HG03108 (cell line): ENCODE results near the gene RMND1.
"Not testable (repeated sequence)": the region's sequence is repeated elsewhere in the genome, so short reads cannot be mapped to it uniquely, and the experiment has no call there.

Experiments used
- ATAC-seq: cut with Tn5 transposase; IDR thresholded peaks from one replicate; pipeline ENCODE4 v1.9.1; 2021; ENCODE audit warnings: moderate library complexity; ENCODE audit not compliant: unreplicated experiment

RMND1 gene

GRCh38 chr6:151388997-151389617 lies 62.8 kb downstream of the RMND1 start:
- no peak for ATAC-seq

GRCh38 chr6:151388236-151388635 lies 63.7 kb downstream of the RMND1 start:
- ATAC-seq, result no peak

GRCh38 chr6:151387175-151387970 lies 64.6 kb downstream of the RMND1 start:
- ATAC-seq, result no peak

- no peak for ATAC-seq
Measured at GRCh38 chr6:151385177-151385576, 66.7 kb downstream of the RMND1 start.

DNA sequence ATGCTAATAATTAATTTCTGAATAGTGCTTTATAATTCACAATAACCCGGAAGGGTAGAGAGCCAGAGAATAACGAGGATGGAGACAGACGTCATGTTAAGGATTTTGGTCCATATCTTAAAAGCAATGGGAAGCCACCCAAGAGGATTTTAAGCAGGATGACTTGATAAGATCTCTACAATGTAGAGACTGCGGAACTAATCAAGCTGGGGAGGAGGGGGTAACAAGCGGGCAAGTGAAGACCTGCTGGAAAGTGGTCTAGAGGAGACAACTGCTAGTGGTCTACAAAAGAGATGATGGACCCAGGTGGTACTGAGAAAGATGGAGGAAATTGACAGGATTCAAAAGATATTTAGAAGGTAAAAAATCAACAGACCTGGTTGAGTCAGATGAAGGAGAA lies 67.8 kb downstream of the RMND1 start:
- no peak for ATAC-seq

DNA sequence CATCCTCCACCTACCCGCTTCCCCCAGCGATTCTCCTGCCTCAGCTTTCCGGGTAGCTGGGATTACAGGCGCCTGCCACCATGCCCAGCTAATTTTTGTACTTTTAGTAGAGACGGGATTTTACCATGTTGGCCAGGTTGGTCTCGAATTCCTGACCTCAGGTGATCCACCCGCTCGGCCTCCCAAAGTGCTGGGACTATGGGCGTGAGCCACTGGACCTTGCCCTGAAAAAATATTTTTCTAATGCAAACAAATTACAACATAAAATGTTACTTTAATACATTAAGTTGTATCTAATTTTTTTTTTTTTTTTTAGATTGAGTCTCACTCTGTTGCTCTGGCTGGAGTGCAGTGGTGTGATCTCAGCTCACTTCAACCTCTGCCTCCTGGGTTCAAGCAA lies 69.3 kb downstream of the RMND1 start:
- not testable (repeated sequence) for ATAC-seq

GRCh38 chr6:151381722-151382121 lies 70.2 kb downstream of the RMND1 start:
- no peak for ATAC-seq

GRCh38 chr6:151380848-151381205 lies 71.1 kb downstream of the RMND1 start:
- ATAC-seq, result no peak

- peak; percentile 44 for ATAC-seq
Measured at GRCh38 chr6:151379933-151380847, 71.7 kb downstream of the RMND1 start.

DNA sequence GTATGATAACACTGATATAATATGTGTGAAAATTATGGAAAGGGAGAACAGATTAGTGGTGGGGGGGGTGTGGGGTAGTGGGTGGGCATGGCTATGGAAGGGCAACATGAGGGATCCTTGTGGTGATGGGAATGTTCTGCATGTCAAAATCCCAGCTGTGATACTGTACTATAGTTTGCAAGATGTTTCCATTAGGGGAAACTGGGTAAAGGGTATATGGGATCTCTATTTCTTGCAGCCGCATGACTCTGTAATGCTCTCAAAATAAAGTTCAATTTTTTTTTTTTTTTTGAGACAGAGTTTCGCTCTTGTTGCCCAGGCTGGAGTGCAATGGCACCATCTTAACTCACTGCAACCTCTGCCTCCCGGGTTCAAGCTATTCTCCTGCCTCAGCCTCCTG lies 74.8 kb downstream of the RMND1 start:
- no peak for ATAC-seq

GRCh38 chr6:151376440-151376839 lies 75.5 kb downstream of the RMND1 start:
- ATAC-seq, result no peak

GRCh38 chr6:151375833-151376232 lies 76.1 kb downstream of the RMND1 start:
- no peak for ATAC-seq

GRCh38 chr6:151374036-151374683 lies 77.8 kb downstream of the RMND1 start:
- no peak for ATAC-seq

DNA sequence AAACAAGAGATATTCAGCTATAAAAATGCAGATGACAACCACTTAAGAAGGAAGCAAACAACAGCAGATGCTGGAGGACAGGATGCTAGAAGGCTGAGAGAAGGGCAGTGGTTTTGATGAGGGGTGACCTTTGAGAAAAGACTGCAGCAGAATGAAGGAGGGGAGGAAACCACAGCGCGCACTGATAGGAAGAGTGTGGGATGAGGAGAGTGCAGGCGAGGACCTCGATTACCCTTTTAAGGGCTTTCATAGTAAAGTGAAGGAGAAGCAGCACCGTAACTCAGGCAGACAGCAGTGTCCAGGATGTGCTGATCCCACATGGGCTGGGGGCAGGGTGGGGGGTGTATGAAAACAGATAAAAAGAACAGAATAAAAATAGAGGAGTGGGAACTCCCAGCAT lies 79.8 kb downstream of the RMND1 start:
- ATAC-seq, result no peak

- ATAC-seq, result no peak
Measured at GRCh38 chr6:151370509-151371078, 81.3 kb downstream of the RMND1 start.

- ATAC-seq, result no peak
Measured at GRCh38 chr6:151365233-151365632, 86.7 kb downstream of the RMND1 start.

GRCh38 chr6:151359486-151359885 lies 92.4 kb downstream of the RMND1 start:
- no peak for ATAC-seq

- ATAC-seq, result no peak
Measured at GRCh38 chr6:151358475-151358874, 93.5 kb downstream of the RMND1 start.

- no peak for ATAC-seq
Measured at GRCh38 chr6:151357758-151358436, 94.0 kb downstream of the RMND1 start.

GRCh38 chr6:151356983-151357382 lies 94.9 kb downstream of the RMND1 start:
- ATAC-seq, result not testable (repeated sequence)
